Renal pelvis (tissue), 4 donors: ENCODE results near the gene SYT3. TPM values are rescaled to one million over a fixed set of nuclear protein-coding genes. Genes with fewer than 3 reads are reported as not detected.
"Not testable (repeated sequence)": the region's sequence is repeated elsewhere in the genome, so short reads cannot be mapped to it uniquely, and the experiment has no call there.

Source experiments
- DNase-seq: peaks from one replicate; pipeline ENCODE4 v3.0.0-alpha.2; 2013
- polyA plus RNA-seq, 3 donors: library from polyadenylated mRNA; unstranded; fragments of 120-200 nt; gene quantifications; one replicate each; pipeline ENCODE4 v1.2.1, GENCODE V29; 2013; ENCODE audit not compliant: insufficient read length in 3 of 3

Gene SYT3
- polyA plus RNA-seq, 3 donors = 0.87 to 1.2 (median 0.90) TPM

DNA sequence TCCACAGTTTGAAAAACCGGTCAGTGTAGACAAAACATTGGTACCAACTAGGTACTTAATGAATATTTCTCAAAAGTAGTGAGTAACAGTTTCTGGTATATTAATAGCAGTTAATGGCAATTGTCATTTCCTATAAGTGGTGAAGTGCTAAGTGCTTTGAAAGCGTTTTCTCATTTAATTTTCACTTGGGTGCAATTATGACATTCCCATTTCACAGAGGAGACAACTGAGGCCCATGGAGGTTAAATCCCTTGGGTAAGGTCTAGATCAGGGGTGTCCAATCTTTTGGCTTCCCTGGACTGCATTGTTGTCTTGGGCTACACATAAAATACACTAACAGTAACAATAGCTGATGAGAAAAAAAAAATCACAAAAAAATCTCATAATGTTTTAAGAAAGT is 687 bp upstream of the SYT3 start:
- no peak for DNase-seq

GRCh38 chr19:50638600-50638999 is 1.1 kb downstream of the SYT3 start:
- no peak for DNase-seq

- DNase-seq = no peak
Observed at GRCh38 chr19:50636317-50637085, 3.2 kb downstream of the SYT3 start.

DNA sequence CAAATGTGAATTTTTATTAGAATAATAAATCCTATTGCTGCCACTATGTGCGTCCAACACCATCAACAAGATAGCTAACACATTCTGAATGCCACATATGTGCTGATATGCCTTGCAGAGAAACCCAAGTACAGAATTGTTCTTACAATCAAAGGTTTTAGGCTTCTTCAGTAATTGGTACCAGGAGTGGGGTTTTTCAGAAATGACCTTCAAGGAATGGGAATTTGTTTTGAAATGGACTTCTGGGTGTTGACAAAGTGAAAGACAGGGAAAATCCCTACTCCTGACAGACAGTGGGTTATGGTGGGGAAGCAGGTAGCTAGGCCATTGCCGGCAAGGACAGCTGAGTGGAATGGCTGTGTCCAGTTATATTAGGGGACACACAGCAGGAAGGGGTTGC is 5.7 kb downstream of the SYT3 start:
- DNase-seq = no peak

DNA sequence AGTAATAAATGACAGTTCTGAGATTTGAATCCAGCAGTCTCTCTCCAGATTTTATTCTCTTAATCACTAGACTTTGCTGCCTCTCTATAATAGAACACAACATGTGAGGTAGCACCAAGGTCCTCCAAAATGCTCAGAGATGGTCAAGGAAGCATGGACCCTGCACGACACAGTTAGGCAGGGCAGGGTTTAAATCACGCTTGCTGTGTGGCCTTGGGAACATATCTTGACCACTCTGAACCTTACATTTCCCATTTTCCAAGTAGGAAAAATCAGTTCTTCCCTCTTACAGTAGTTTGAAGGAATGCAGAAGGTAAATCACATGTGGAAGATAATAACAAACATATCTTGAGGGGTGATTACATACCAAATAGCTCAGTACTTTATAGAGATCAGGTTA is 6.3 kb downstream of the SYT3 start:
- DNase-seq = no peak

- no peak for DNase-seq
Observed at GRCh38 chr19:50632151-50632835, 7.4 kb downstream of the SYT3 start.

DNA sequence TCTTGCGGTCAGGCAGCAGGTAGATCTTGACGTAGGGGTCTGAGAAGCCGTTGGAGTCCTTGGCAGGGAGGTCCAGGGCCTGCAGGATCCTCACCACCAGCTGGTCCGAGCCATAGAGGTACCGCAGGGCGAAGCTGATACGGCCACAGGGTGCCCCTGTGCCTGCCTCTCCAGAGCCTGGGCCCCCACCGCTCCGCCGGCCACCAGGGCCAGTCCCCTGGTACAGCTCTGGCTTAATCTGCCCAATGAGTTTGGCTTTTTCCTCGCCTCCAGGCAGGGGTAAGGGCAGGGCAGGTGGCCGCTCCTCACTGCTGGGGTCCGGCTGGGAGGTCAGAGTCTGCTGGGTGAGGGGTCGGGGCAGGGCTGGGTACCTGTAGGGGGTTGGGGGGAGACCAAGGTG is 9.9 kb downstream of the SYT3 start:
- DNase-seq = no peak

DNA sequence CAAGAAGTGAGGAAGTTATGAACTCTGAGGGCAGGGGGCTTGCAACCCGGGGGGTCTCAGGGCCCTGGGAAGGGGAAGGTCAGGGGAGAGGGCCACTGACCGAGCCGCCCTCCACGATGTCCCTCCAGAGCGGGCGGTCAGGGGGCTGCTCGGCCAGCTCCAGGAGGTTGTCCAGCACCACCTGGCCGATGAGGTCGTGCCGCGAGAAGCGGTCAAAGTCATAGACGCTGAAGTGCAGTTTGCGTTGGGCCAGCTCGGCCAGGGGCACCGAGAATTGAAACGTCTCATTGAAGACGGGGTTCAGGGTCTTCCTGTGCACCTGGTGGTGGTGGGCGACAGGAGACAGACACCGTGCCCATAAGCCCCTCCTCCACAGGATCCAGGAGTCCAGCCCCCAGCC is 10.5 kb downstream of the SYT3 start:
- DNase-seq = no peak

GRCh38 chr19:50628551-50628950 is 11.1 kb downstream of the SYT3 start:
- no peak for DNase-seq

GRCh38 chr19:50628146-50628545 is 11.5 kb downstream of the SYT3 start:
- DNase-seq = no peak

GRCh38 chr19:50626795-50627194 is 12.9 kb downstream of the SYT3 start:
- DNase-seq = no peak

DNA sequence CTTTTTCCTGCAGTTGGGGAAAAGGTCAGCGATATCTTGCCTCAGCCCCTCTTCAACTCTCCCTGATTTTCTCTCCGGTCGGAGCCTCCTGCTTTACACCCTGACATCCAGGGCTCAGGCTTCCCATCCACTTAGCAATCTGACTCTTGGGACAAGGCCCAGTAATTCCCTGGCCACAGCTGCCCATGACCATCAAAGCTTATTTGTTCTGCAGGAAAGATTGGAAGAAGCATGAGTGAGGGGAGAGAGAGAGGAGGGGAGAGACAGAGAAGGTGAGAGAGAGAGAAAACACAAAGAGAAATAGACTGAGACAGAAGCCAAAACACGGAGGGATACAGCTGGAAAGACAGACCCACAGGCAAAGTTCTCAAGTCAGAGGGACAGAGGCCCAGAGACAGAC is 13.7 kb downstream of the SYT3 start:
- DNase-seq = no peak

DNA sequence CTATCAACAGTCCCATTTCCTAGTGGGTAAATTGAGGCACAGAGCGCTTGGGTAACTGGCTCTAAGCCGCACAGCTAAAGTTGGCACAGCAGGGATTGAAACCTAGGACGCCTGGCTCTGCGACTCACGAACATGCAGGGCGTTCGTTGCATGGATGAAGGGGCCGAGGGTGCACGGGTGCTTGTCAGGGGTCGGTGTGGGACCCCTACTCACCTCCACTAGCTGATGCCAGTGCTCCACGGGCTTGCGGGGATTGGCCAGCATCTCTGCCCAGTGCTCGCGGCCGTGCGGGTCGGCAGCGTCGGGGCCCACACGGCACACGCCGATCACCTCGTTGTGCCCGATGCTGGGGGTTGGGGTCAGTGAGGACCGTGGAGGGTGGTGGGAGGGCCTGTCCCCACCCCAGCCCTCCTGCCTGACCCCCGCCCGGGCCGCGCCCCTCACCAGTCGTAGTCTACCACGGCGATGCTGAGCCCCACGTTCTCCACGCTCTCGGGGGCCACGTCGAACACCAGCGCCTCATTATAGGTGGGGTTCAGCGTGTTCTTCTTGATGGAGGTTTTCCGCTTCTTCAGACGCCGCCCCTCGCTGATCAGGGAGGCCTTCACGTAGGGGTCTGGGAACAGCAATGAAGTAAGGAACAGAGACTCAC is 14.6 kb downstream of the SYT3 start:
- DNase-seq = no peak

GRCh38 chr19:50620394-50620906 is 19.2 kb downstream of the SYT3 start:
- DNase-seq = not testable (repeated sequence)

GRCh38 chr19:50619184-50619583 is 20.5 kb downstream of the SYT3 start:
- DNase-seq = not testable (repeated sequence)

DNA sequence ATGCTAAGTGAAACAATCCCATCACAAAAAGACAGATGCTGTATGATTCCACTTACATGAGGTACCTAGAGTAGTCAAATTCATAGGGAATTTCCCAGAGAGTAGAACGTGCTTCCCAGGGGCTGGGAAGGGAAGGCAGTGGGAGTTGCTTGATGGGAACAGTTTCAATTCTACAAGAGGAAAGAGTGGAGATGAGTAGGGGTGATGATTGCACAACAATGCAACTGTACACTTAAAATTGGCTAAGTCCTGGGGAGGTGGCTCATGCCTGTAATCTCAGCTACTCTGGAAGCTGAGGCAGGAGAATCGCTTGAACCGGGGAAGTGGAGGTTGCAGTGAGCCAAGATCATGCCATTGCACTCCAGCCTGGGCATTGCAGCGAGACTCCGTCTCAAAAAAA is 21.3 kb downstream of the SYT3 start:
- not testable (repeated sequence) for DNase-seq

GRCh38 chr19:50612504-50613404 is 26.9 kb downstream of the SYT3 start:
- not testable (repeated sequence) for DNase-seq

- DNase-seq = peak; percentile 91
Observed at GRCh38 chr19:50607874-50608785, 31.6 kb downstream of the SYT3 start.

- no peak for DNase-seq
Observed at GRCh38 chr19:50607388-50607787, 32.3 kb downstream of the SYT3 start.

GRCh38 chr19:50606059-50606836 is 33.4 kb downstream of the SYT3 start:
- not testable (repeated sequence) for DNase-seq
